NCI-H524 (cell line): ENCODE results near the gene UMOD.

ENCODE experiments used
- DNase-seq, 2 experiments: peaks; one replicate each; lab custom pipeline; 2025; lab: John Stamatoyannopoulos, UW

UMOD gene

GRCh38 chr16:20300312-20301097 is 52.0 kb downstream of the UMOD start:
- peak; percentile 40 to 62 for DNase-seq

GRCh38 chr16:20298452-20298851 is 54.1 kb downstream of the UMOD start:
- DNase-seq = no peak

GRCh38 chr16:20291208-20292206 is 61.0 kb downstream of the UMOD start:
- DNase-seq = peak in 1 of 2 experiments; percentile 27

- DNase-seq = no peak
Measured at GRCh38 chr16:20289571-20289970, 62.9 kb downstream of the UMOD start.

- no peak for DNase-seq
Measured at GRCh38 chr16:20285993-20286499, 66.5 kb downstream of the UMOD start.
